NCI-H2081 treated with DMSO at 0.1 percent for 48 hours (cell line): ENCODE measurements around the gene LSM12.
A peak's percentile ranks its signal among the peaks of the same experiment; 100 is the strongest.
"Not testable (repeated sequence)": the region's sequence is repeated elsewhere in the genome, so short reads cannot be mapped to it uniquely, and the experiment has no call there.

Experiments used
- DNase-seq: peaks from one replicate; lab custom pipeline; 2025; lab: John Stamatoyannopoulos, UW

LSM12 gene

DNA sequence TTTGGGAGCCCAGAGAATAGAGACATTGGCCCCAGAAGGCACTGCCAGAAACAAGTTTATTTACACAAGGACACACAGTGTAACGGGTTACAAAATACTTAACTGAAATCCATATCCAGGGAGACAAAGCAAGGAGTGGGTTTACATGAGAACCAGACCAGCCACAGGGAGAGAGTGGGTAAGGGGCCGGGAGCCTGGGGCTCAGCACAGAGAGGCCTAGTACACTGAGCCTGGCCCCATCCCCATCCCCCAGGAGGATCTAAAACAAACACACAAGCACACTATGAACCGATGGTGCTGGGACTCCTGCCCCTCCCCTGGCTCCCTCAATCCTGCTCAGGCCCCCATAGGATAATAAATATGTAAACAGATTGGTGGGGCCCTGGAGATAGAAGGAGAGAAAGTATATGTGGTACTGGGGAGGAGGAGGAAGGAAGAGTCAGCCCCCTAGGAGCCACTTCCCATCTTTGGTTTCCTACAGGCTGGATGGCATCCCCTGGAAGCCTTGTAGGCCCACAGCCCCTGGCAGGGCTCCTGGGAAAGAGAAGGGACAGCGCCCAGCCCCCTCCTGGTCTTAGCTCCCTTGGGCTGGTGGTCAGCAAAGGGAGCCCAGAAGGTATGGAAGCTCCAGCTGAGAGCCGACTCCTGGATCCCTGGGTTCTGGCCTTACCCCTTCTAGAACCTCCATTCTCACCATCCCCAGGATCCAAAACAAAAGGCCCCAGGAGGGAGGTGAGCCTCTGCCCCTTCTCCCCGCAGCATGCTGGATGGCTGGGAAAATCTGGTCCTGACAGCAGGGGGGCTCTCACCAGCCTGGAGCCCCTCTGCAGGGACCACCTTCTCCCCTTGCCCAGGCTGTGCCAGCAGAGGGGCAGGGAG lies 10.5 kb upstream of the LSM12 start:
- DNase-seq = no peak

GRCh38 chr17:44075598-44076293 lies 9.3 kb upstream of the LSM12 start:
- no peak for DNase-seq

- no peak for DNase-seq
These were observed 8.4 kb upstream of the LSM12 start for GRCh38 chr17:44074911-44075285.

GRCh38 chr17:44074231-44074910 lies 7.9 kb upstream of the LSM12 start:
- no peak for DNase-seq

DNA sequence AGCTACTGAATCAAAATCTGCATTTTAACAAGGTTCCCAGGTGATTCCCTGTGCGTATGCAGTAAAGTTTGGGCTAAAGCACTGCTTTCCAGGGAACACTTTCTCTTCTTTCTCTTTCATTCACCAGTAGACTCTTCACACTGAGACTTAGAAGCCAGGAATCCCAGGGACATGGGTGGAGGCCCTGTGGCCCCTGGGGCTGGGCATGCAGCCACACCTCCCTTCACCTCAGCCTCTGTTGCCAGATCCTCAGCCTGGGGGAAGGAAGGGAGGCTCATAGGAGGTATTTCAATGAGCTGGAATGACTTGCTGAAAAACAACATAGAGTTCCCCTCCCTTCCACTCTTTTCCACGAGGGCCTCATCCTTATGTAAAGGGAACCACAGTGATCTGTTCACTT lies 5.3 kb upstream of the LSM12 start:
- no peak for DNase-seq

DNA sequence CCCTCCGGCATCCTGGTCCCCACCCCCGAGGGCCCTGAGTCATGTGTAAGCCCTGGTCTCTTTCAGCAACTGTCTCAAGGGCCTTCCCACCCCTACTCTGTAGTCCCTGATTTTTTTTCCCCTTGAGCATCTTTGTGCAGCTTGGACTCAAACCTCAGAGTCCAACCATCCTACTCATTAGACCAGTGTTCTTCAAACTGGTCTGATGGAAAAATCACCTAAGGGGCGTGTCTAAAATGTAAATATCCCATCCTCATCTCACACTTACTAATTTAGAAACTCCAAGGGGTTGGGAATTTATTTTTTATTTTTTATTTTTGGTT lies 4.7 kb upstream of the LSM12 start:
- no peak for DNase-seq

- peak; percentile 96 for DNase-seq
These were observed 4.2 kb upstream of the LSM12 start, which contains the start of gene G6PC3 for GRCh38 chr17:44070455-44071197. G6PC3 (plus strand) TSS chr17:44070735; CDS start chr17:44070966, 231 bp downstream.

GRCh38 chr17:44069974-44070454 lies 3.5 kb upstream of the LSM12 start:
- no peak for DNase-seq

- DNase-seq = no peak
These were observed 1.1 kb upstream of the LSM12 start for GRCh38 chr17:44067545-44067940.

DNA sequence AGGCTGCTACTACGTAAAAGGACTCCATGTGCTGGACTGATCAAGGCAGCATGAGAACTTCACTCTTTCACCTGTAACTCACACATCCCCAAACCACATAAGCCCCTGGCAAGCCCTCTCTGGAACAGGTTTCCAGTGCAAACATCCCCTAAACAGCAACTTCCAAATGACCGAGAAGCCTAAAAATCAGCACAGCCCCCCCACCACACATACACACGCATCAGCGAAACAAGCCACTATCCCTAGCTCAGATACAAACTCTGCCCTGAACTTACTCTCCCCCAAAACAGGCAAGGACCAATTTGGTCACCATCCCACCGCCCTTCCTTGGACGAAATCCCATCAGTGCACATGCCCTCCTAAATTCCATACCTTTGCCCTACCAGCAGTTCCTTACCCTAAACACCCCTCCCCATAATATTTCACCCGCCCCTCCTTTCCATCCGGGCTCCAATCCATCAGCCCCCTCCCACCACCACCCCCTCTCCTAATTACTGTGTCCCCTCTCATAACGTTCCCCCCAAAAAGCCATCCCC lies 735 bp downstream of the LSM12 start:
- no peak for DNase-seq

DNA sequence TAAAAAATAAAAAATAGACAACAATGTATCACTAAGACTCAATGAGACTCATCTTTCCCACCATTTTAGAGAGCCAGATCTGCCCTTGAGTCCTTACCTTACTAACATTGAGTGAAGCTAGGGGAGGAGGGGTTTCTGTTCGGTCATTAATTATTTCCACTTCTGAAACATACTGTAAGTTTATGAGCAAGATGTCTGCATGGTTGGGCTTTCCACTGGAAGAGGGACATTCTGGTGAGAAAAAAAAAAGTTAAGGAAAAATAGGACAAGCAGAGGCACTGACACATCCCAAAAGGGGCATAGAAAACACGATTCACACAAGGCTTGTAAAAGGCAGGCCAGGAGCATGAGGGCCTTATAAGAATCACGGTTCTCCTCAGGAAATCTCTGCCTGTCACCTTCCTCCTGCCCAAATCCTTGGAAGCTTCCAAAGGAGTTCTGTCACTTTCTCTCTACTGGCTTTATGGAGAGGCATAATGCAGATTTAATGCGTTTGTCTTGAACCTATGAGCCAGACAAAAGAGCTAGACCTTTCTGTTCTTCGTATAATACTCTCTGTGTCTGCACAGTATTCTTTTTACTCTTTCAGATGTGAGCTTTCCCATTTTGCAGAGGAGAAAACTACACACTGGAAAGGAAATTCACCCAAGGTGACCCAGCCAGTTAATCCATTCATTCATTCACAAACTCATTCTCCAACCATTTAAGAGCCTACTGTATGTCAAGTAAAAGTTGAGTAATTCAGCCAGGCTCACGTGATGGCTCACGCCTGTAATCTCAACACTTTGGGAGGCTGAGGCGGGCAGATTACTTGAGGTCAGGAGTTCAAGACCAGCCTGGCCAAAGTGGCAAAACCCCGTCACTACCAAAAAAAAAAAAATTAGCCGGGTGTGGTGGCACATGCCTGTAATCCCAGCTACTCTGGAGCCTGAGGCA lies 2.5 kb downstream of the LSM12 start:
- no peak for DNase-seq

GRCh38 chr17:44062871-44063270 lies 3.6 kb downstream of the LSM12 start:
- no peak for DNase-seq

DNA sequence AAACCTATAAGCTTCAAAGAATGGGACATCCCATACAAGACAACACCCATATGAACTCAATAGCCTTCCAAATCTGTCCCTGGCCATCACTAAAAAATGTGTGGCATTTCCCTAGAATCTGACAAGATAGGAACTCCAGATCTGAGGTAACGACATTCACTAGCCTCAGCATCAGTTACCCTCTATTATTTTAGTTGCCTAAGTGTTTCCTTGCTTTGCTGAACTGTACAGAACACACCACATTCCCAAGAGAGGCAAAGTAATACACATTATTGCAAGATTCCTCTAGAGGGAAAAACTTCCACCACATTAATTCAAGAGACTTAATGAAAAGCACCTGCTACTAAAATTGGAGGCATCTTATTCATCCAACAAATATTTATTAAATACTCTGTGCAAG lies 5.0 kb downstream of the LSM12 start:
- no peak for DNase-seq

GRCh38 chr17:44059101-44059892 lies 7.2 kb downstream of the LSM12 start:
- no peak for DNase-seq

GRCh38 chr17:44053125-44053872 lies 13.2 kb downstream of the LSM12 start:
- no peak for DNase-seq

- no peak for DNase-seq
These were observed 17.0 kb downstream of the LSM12 start for GRCh38 chr17:44049294-44050060.

DNA sequence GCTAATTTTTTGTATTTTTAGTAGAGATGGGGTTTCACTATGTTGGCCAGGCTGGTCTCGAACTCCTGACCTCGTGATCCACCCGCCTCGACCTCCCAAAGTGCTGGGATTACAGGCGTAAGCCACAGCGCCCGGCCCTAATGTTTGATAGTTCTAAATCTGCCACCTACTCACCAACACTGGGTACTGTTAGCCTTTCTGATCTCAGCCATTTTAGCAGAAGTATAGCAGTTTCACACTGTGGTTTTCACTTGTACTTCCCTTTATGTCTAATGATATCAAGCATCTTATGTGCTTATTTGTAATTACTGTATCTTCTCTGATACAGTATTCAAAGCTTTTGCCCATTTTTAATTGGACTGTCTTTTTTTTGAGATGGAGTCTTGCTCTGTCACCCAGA lies 19.6 kb downstream of the LSM12 start:
- DNase-seq = not testable (repeated sequence)

DNA sequence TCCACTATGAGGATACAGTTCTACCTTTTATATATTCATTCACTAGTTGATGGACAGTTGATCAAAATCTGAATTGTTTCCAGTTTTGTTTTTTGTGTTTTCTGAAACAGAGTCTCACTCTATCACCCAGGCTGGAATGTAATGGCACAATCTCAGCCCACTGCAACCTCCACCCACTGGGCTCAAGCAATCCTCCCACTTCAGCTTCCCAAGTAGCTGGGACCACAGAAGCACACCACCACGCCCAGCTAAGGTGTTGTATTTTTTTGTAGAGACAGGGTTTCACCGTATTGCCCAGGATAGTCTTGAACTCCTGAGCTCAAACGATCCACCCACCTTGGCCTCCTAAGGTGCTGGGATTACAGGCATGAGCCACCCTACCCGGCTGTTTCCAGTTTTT lies 21.0 kb downstream of the LSM12 start:
- no peak for DNase-seq
